AG09319 (cell line): Measurements from ENCODE around the gene DUOX2.

Source experiments
- DNase-seq: peaks from one replicate; pipeline ENCODE4 v3.0.0-alpha.2; 2010; ENCODE audit warnings: low read depth; ENCODE audit errors: extremely low read depth
- CTCF ChIP-seq: IDR thresholded peaks from 2 replicates; pipeline ENCODE4 v1.5.1; 2011; ENCODE audit warnings: low read depth, mild to moderate bottlenecking, inconsistent platforms, low read length, moderate library complexity

Gene DUOX2

DNA sequence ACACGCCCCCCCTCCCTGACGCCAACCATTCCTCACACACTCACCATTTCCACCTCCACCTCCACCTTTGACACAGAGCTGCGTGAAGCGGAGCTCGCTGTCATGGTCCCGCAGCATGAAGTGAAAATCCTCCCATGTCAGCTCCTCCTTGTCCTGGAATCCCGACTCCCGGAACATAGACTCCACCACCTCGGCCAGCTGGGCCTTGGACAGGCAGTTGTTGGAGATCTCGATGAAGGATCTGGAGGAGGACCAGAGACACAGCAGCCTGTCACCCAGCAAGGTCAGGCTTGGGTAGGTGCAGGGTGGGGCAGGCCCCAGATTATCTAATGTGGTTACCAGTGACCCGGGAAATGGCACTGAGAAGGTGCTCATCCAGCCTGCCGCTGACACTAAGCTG, 12.2 kb downstream of the DUOX2 start:
- no peak for DNase-seq
- no peak for TF ChIP-seq CTCF

- DNase-seq, result no peak
These were observed 12.9 kb downstream of the DUOX2 start for GRCh38 chr15:45100884-45101625.

DNA sequence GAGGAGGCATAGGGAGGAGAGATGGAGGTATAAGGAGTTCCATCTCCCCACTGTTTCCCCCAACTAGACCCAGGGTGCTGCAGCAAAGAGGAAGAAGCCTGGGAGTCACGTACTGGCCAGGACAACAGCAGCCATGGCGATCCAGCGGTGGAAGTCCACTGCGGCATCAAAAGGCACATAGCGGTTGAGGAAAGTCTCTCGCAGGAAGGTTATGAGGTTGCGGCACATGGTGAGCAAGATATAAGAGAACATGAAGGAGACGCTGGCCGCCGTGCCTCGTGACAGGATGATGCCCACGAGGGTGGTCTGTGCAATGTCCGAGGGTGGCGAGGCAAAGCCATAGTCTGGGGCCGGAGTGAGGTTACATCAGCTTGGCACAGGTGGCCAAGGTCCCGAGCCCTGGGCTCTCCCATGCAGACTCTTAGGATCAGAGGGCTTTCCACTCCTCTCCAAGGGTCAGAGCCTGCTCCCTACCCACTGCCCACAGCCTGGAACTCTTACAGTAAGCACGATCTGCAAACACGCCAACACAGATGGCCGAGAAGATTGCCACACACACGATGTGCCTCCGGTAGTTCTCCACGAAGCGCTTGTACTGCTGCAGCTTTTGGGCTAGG, 14.3 kb downstream of the DUOX2 start:
- TF ChIP-seq CTCF, result no peak
- no peak for DNase-seq

More at GRCh38 chr15:45100884-45101625, 12.9 kb downstream of the DUOX2 start:
- no peak for TF ChIP-seq CTCF

GRCh38 chr15:45097466-45097865, 16.5 kb downstream of the DUOX2 start:
- DNase-seq, result no peak
- TF ChIP-seq CTCF, result no peak

- no peak for DNase-seq
- no peak for TF ChIP-seq CTCF
These were observed 18.3 kb downstream of the DUOX2 start for GRCh38 chr15:45095661-45096060.

- no peak for DNase-seq
- TF ChIP-seq CTCF, result no peak
These were observed 19.6 kb downstream of the DUOX2 start for GRCh38 chr15:45094358-45094730.

DNA sequence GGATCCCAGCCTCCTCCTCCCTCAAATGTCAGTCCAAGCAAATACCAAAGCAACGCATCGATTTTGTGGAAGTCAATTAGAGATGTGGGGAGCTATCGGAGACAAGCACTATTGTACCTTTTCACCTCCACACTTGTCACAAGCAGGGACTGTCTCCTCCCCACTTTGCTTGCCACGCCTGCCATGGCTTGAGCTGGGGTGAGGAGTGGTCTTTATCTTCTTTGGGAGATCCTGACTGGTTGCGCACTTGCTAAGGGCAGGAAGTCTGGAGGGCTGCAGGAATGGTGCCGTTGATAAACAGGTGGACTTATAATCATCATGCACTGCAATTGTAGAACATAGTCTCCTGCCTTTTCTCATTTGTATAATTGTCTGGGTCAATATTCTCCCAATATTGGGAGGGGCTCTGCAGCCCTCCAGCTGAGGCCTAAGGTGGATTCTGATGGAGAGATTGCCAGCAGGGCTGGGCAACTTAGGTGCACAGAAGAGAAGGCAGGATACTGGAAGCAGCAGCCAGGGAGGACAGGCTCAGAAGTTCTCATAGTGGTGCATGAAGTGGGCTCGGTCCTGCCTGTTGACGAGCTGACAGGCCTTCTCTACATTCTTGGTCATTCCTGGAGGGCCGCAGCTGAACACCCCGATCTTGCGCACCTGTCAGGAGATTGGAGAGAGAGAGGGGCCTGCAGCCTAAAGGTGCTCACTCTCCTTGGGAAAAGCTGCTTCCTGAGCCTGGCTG, 20.2 kb downstream of the DUOX2 start:
- no peak for DNase-seq

More for the DNA sequence above, 20.2 kb downstream of the DUOX2 start:
- no peak for TF ChIP-seq CTCF
